DMS153 treated with DMSO at 0.1 percent for 48 hours (cell line): Measurements from ENCODE around the gene CLRN2.
"Not testable (repeated sequence)": the region's sequence is repeated elsewhere in the genome, so short reads cannot be mapped to it uniquely, and the experiment has no call there.

Source experiments
- DNase-seq: peaks from one replicate; lab custom pipeline; 2025; ENCODE audit not compliant: unreplicated experiment; lab: John Stamatoyannopoulos, UW

The CLRN2 gene

GRCh38 chr4:17544205-17544604 is 29.2 kb downstream of the CLRN2 start:
- peak; percentile 41 for DNase-seq

- DNase-seq = peak; percentile 41
Observed at GRCh38 chr4:17544831-17545234, 29.9 kb downstream of the CLRN2 start.

DNA sequence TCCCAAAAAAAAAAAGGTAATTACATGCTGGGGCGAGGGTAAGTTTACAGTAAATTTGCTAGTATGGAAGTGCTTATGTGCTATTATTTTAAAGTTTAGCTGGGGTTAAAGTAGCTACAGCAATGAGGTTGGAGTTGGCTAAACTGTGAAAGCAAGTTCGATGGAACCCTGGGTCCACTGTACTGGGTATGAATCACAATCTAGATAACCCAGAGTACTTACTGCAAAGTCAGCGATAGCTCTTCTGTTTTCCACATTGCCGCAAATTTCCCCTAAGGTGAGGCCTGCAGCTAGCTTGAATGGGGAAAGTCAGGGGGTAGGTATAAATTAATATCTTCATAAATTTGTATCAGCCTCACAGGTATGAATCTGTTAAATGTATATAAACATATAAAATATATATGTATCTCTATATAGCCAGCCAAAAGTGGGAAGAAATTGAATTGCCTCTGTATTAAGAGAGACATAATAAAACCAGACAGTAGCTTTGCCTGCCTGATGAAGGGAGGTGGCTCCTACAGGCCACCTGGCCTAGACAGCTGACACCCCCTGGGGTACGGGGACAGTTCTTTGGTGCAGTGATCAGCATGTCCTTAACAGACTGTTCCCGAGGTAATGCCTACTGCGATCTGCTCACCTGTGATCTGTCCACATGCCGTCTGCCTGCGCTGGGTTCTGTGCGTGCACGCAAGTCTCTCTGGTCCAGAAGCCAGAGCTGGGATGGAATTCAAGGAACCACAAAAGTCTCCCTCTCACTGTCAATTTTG is 30.6 kb downstream of the CLRN2 start:
- no peak for DNase-seq

GRCh38 chr4:17546222-17546621 is 31.3 kb downstream of the CLRN2 start:
- DNase-seq = no peak

- DNase-seq = no peak
Observed at GRCh38 chr4:17546678-17547077, 31.7 kb downstream of the CLRN2 start.

DNA sequence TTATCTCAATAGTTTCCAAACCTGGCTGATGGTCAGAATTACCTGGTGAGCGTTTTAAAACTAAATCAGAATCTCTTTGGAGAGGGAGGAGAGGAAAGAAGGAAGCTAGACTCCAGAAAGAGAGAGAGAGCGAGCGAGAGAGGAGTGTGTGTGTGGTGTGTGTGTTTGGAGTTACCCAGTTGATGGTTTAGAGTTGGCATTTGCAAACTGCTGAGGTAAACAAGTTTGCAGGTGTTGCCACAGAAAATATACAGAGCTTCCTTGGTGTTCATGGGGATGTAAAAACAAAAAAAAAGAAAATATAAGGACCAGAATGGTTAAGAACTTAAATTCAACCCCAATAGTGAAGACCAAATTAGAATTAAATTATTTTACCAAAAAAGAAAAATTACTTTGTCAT is 35.6 kb downstream of the CLRN2 start:
- no peak for DNase-seq

GRCh38 chr4:17552427-17552826 is 37.5 kb downstream of the CLRN2 start:
- no peak for DNase-seq

DNA sequence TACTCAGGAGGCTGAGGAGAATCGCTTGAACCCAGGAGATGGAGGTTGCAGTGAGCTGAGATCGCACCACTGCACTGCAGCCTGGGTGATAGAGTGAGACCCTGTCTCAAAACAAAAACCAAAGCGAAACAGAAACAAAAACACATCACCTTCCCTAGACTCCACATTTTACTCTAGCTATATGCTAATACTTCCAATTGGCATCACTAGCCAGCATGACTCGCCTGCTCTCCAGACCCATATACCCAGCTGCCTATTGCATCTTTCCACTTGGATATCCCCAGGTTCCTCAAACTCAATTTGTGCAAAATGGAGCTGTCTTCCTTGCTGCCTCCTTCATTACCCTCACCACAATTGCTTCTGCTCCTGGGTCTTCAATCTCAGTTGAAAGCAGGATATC is 39.6 kb downstream of the CLRN2 start:
- no peak for DNase-seq

GRCh38 chr4:17556498-17556897 is 41.5 kb downstream of the CLRN2 start:
- no peak for DNase-seq

- DNase-seq = no peak
Observed at GRCh38 chr4:17557880-17558279, 42.9 kb downstream of the CLRN2 start.

- DNase-seq = no peak
Observed at GRCh38 chr4:17558941-17559708, 44.2 kb downstream of the CLRN2 start.

- DNase-seq = no peak
Observed at GRCh38 chr4:17559709-17560048, 44.7 kb downstream of the CLRN2 start.

- DNase-seq = no peak
Observed at GRCh38 chr4:17560065-17560673, 45.2 kb downstream of the CLRN2 start.

DNA sequence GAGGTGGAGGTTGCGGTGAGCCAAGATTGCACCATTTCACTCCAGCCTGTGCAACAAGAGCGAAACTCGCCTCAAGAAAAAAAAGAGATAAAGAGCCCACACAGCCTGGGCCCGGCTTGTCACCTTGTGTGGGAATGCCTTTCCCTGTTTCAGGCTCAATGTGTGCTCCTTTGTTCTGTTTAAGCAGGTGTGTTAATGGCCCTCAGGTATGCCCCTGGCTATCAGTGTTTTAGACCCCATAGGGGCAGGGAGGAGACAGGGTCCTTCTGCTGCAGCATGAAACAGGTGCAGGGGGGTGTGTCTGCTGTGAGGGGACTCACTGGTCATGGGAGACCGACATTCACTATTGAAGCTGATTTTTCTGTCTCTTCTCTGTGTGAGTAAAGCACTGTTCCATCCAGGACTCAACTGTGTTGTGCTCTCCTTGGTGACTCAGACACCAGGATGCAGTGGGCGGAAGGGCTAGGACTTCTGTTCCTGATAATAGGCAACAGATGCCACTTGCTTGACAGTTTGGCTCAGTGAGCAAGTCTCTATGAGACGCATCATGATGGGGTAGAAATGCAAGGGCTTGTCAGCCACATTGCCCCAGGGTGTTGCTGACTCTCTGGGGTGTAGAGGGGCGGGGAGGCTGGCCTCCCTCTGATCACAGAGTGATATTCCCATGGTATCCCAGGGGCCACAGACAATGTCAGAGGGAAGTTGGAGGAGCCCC is 46.4 kb downstream of the CLRN2 start:
- DNase-seq = no peak

GRCh38 chr4:17562157-17562556 is 47.2 kb downstream of the CLRN2 start:
- no peak for DNase-seq

GRCh38 chr4:17565846-17566245 is 50.9 kb downstream of the CLRN2 start:
- DNase-seq = no peak

- DNase-seq = no peak
Observed at GRCh38 chr4:17567271-17567670, 52.3 kb downstream of the CLRN2 start.

DNA sequence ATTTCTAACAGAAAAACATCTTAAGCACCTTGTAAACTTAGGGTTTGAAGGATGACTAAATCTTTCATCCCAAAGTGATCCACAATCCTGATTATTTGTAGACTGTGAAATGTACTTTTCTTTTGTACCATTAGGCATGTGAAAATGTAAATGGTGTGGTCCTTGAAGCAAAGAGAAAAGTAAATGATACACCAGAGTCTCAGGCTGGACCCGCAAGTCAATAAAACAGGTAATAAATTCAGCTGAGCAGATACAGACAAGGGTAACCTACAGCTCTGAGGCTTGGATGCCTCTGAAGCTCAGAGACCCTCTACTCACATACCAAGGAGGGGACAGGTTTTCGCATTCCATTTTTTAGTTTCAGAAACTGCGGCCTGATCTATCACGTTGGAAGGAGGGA is 59.2 kb downstream of the CLRN2 start:
- DNase-seq = no peak

- not testable (repeated sequence) for DNase-seq
Observed at GRCh38 chr4:17575177-17575576, 60.2 kb downstream of the CLRN2 start.
